GM12864 (cell line): ENCODE results near the gene HLA-F.

Experiments
- DNase-seq: peaks from one replicate; pipeline ENCODE4 v3.0.0-alpha.2; 2011; ENCODE audit warnings: low read depth
- H3K4me3 ChIP-seq: 2 replicates; pipeline ENCODE4 v1.5.1; 2011; ENCODE audit warnings: mild to moderate bottlenecking, low read depth, low read length, control low read depth
- TF ChIP-seq, protein P1 (sequence below): IDR thresholded peaks from 2 replicates; pipeline ENCODE4 v1.5.1; 2011; ENCODE audit warnings: low read depth, mild to moderate bottlenecking, moderate library complexity, low read length, control low read depth, inconsistent platforms; ENCODE audit errors: missing control alignments

Gene HLA-F

DNA sequence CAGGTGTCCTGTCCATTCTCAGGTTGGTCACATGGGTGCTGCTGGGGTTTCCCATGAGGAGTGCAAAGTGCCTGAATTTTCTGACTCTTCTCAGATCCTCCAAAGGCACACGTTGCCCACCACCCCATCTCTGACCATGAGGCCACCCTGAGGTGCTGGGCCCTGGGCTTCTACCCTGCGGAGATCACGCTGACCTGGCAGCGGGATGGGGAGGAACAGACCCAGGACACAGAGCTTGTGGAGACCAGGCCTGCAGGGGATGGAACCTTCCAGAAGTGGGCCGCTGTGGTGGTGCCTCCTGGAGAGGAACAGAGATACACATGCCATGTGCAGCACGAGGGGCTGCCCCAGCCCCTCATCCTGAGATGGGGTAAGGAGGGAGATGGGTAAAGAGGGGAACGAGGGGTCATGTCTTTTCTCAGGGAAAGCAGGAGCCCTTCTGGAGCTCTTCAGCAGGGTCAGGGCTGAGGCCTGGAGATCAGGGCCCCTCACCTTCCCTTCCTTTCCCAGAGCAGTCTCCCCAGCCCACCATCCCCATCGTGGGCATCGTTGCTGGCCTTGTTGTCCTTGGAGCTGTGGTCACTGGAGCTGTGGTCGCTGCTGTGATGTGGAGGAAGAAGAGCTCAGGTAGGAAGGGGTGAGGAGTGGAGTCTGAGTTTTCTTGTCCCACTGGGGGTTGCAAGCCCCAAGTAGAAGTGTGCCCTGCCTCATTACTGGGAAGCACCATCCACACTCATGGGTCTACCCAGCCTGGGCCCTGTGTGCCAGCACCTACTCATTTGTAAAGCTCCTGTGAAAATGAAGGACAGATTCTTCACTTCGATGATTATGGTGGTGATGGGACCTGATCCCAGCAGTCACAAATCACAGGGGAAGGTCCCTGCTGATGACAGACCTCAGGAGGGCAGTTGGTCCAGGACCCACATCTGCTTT is 2.0 kb downstream of the HLA-F start:
- H3K4me3 ChIP-seq, result peak overlapping the region; percentile 73
- no peak for DNase-seq
- TF ChIP-seq, protein P1, sequence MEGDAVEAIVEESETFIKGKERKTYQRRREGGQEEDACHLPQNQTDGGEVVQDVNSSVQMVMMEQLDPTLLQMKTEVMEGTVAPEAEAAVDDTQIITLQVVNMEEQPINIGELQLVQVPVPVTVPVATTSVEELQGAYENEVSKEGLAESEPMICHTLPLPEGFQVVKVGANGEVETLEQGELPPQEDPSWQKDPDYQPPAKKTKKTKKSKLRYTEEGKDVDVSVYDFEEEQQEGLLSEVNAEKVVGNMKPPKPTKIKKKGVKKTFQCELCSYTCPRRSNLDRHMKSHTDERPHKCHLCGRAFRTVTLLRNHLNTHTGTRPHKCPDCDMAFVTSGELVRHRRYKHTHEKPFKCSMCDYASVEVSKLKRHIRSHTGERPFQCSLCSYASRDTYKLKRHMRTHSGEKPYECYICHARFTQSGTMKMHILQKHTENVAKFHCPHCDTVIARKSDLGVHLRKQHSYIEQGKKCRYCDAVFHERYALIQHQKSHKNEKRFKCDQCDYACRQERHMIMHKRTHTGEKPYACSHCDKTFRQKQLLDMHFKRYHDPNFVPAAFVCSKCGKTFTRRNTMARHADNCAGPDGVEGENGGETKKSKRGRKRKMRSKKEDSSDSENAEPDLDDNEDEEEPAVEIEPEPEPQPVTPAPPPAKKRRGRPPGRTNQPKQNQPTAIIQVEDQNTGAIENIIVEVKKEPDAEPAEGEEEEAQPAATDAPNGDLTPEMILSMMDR, result no peak

DNA sequence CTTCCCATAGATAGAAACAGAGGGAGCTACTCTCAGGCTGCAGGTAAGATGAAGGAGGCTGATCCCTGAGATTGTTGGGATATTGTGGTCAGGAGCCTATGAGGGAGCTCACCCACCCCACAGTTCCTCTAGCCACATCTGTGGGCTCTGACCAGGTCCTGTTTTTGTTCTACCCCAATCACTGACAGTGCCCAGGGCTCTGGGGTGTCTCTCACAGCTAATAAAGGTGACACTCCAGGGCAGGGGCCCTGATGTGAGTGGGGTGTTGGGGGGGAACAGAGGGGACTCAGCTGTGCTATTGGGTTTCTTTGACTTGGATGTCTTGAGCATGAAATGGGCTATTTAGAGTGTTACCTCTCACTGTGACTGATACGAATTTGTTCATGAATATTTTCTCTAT is 2.8 kb downstream of the HLA-F start:
- TF ChIP-seq, protein P1, result no peak
- no peak for DNase-seq
- no peak overlapping the region; the same call in 1 of the 2 replicates for H3K4me3 ChIP-seq

DNA sequence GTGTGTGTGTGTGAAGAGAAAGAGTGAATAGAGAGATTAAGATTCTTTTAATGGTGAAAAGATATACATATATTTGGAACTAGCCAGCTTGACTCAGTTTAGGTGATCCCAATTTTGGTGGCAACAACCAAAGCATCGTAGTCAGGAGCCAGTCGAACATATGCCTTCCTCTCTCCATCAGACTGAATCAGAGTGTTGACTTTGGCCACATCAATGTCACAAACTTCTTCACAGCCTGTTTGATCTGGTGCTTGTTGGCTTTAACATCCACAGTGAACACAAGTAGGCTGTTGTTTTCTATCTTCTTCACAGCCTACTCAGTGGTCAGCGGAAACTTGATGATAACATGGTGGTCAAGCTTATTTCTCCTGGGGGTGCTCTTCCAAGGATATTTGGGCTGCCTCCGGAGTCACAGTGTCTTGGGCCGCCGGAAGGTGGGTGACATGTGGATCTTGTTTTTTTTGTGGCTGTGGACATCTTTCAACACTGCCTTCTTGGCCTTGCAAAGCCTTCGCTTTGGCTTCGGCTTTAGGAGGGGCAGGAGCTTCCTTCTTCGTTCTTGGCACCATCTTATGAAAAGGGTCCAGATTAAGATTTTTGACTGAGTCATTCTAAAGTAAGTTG is 3.4 kb downstream of the HLA-F start:
- H3K4me3 ChIP-seq, result no peak overlapping the region
- DNase-seq, result no peak
- TF ChIP-seq, protein P1, result no peak

DNA sequence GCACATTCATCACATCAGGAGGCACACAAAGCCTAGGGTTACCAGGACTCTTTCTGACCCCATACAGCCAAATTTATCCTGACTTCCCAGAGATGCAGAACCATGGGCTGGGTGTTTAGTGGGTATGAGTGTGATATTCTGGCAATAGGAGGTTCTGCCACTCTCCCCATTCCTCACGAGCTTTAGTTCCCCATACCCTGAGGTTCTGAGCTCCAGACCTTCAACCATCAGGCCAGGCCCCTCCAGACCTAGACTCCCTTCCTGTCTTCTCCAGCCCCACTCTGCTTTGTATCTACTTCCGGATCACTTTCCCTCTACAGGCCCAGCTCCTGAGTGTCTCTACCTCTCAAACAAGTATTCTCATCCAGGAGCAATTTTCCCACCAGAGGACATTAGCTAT is 4.4 kb downstream of the HLA-F start:
- H3K4me3 ChIP-seq, result no peak overlapping the region
- DNase-seq, result no peak
- TF ChIP-seq, protein P1, result no peak

DNA sequence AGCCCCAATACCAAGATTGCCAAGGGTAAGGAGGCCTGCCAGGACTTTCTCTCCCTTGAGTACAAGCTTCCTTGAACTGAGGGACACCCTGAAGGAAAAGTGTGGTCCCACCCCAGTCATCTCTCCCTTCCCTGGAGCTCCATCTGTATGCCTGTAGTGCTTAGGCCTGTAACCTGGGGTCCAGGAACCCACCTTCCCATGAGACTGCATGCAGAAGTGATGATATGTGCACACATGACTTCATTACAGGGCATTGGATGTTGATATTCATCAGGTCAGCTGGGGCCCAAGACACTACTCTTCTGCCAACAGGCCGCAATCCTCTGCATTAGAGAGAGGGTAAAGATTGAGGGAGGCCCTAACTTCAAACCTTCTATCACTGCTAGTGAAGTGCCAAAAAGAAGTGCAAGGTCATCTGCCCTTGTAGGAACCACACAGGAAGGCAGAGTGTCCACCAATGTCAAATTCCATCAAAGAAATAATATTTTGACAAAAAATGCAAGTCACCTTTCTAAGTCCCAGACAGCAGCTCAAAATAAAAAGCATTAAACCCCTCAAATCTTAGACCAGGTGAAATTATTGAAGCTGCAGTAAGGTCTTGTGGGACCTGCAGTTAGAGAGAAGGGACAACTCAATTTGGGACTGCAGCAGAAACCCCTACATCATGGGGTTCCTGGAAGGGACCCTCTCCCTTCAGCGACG is 5.1 kb downstream of the HLA-F start:
- TF ChIP-seq, protein P1, result no peak
- no peak overlapping the region for H3K4me3 ChIP-seq
- DNase-seq, result no peak

DNA sequence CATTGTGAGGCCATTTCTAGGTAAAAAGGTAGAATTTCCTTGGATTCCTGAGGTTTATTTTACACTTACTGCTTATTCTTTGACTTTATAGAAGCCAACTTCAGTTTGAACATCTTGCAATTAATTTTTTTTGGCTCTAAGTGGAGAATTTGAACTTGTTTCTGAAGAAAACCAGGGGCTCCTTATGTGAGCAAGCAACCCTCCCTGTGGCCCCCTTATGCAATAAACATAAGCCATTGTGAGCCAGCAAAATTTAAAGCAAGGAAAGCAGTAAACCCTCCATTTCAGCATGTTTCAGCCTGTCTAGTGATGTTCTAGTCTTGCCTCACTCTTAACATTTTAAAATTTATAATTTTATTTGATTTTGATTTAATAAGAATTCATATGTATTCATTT is 5.6 kb downstream of the HLA-F start:
- TF ChIP-seq, protein P1, result no peak
- H3K4me3 ChIP-seq, result no peak overlapping the region
- DNase-seq, result no peak
